Measurements from ENCODE around the gene MRO.

DNA sequence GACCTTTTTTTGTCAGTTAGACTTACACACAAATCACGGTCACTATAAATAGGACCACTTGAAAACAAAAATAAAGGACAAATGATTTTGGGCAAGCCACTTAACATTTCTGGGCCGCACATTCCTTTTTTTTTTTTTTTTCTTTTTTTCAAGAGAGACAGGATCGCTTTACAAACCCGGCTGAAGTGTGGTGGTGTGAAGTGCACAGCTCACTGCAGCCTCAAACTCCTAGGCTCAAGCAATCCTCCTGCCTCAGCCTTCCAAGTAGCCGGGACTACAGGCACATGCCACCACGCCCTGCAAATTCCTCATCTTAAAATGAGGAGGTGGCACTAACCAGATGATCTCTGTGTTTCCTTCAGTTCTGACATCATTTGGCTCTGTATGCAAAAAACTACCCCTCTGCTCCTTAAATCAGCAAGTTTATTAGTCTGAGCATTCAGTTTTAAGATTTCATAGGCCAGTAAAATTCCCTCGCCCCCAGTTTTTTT lies 28.3 kb upstream of the MRO start:
- no peak for TF ChIP-seq EZH2 (IDR thresholded peaks at IDR 0.05; ENCODE audit: insufficient read depth, low read length)
- TF ChIP-seq, protein P1, sequence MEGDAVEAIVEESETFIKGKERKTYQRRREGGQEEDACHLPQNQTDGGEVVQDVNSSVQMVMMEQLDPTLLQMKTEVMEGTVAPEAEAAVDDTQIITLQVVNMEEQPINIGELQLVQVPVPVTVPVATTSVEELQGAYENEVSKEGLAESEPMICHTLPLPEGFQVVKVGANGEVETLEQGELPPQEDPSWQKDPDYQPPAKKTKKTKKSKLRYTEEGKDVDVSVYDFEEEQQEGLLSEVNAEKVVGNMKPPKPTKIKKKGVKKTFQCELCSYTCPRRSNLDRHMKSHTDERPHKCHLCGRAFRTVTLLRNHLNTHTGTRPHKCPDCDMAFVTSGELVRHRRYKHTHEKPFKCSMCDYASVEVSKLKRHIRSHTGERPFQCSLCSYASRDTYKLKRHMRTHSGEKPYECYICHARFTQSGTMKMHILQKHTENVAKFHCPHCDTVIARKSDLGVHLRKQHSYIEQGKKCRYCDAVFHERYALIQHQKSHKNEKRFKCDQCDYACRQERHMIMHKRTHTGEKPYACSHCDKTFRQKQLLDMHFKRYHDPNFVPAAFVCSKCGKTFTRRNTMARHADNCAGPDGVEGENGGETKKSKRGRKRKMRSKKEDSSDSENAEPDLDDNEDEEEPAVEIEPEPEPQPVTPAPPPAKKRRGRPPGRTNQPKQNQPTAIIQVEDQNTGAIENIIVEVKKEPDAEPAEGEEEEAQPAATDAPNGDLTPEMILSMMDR (IDR thresholded peaks at IDR 0.05; ENCODE audit: insufficient read depth, low read depth, low read length) = no peak

All from astrocyte (in vitro differentiated cells and primary cell).